ENCODE data around the gene DEDD2.

The DEDD2 gene

GRCh38 chr19:42189133-42189532 lies 28.3 kb downstream of the DEDD2 start:
- ATAC-seq (ENCODE audit: insufficient read depth, low read depth): no peak
- Histone ChIP-seq H3K4me2 (ENCODE audit: insufficient read depth, low read length) (no peak overlapping the region), H3K9ac (ENCODE audit: low read depth, low read length) (no peak overlapping the region), H3K4me3 (ENCODE audit: low read depth in 1 of 2, low read length in 2 of 2) (no peak overlapping the region), H3K9me3 (ENCODE audit: insufficient read depth, low read length, severe bottlenecking) (no peaks in the 10 kb centered on the region), H4K20me1 (ENCODE audit: insufficient read depth, low read length) (no peaks in the 10 kb centered on the region), H3K36me3 (ENCODE audit: insufficient read depth, low read length) (no peaks in the 10 kb centered on the region), H2AFZ (ENCODE audit: low read depth, low read length) (no peak overlapping the region), H3K27me3 (ENCODE audit: insufficient read depth, low read length, poor library complexity) (no peaks in the 10 kb centered on the region), H3K4me1 (ENCODE audit: insufficient read depth, low read length) (peaks cover 18% of the 10 kb centered on the region), H3K79me2 (ENCODE audit: insufficient read depth, low read length) (no peaks in the 10 kb centered on the region), H3K27ac (ENCODE audit: low read length) (no peak overlapping the region)
- TF ChIP-seq CTCF (IDR thresholded peaks at IDR 0.05; ENCODE audit: borderline replicate concordance, extremely low read depth, low read length, poor library complexity, severe bottlenecking): no peak
- TF ChIP-seq EZH2 (IDR thresholded peaks at IDR 0.05; ENCODE audit: borderline replicate concordance, low read depth, low read length, severe bottlenecking): no peak
- DNase-seq: no peak

- Histone ChIP-seq H3K4me2 (ENCODE audit: insufficient read depth, low read length) (no peak overlapping the region), H4K20me1 (ENCODE audit: insufficient read depth, low read length) (no peaks in the 10 kb centered on the region), H3K36me3 (ENCODE audit: insufficient read depth, low read length) (no peaks in the 10 kb centered on the region), H3K27me3 (ENCODE audit: insufficient read depth, low read length, poor library complexity) (no peaks in the 10 kb centered on the region), H3K27ac (ENCODE audit: low read length) (no peak overlapping the region), H3K4me3 (ENCODE audit: low read depth in 1 of 2, low read length in 2 of 2) (no peak overlapping the region), H3K79me2 (ENCODE audit: insufficient read depth, low read length) (no peaks in the 10 kb centered on the region), H3K9ac (ENCODE audit: low read depth, low read length) (no peak overlapping the region), H2AFZ (ENCODE audit: low read depth, low read length) (no peak overlapping the region), H3K4me1 (ENCODE audit: insufficient read depth, low read length) (peaks cover 19% of the 10 kb centered on the region), H3K9me3 (ENCODE audit: insufficient read depth, low read length, severe bottlenecking) (no peaks in the 10 kb centered on the region)
- no peak for ATAC-seq (ENCODE audit: insufficient read depth, low read depth)
- no peak for DNase-seq
- TF ChIP-seq EZH2 (IDR thresholded peaks at IDR 0.05; ENCODE audit: borderline replicate concordance, low read depth, low read length, severe bottlenecking): no peak
- TF ChIP-seq CTCF (IDR thresholded peaks at IDR 0.05; ENCODE audit: borderline replicate concordance, extremely low read depth, low read length, poor library complexity, severe bottlenecking): no peak
These were observed 28.8 kb downstream of the DEDD2 start for GRCh38 chr19:42188665-42189064.

- DNase-seq (peak; percentile 76), ATAC-seq (ENCODE audit: insufficient read depth, low read depth) (peak; percentile 98)
- Histone ChIP-seq H3K27me3 (ENCODE audit: insufficient read depth, low read length, poor library complexity) (no peaks in the 10 kb centered on the region), H2AFZ (ENCODE audit: low read depth, low read length) (peak overlapping the region; percentile 66), H3K4me3 (ENCODE audit: low read depth in 1 of 2, low read length in 2 of 2) (no peak overlapping the region), H3K79me2 (ENCODE audit: insufficient read depth, low read length) (no peaks in the 10 kb centered on the region), H3K9me3 (ENCODE audit: insufficient read depth, low read length, severe bottlenecking) (no peaks in the 10 kb centered on the region), H3K27ac (ENCODE audit: low read length) (peak overlapping the region; percentile 62), H3K36me3 (ENCODE audit: insufficient read depth, low read length) (no peaks in the 10 kb centered on the region), H3K9ac (ENCODE audit: low read depth, low read length) (peak overlapping the region; percentile 1; the same call in 1 of the 2 replicates), H3K4me1 (ENCODE audit: insufficient read depth, low read length) (peaks cover 19% of the 10 kb centered on the region), H3K4me2 (ENCODE audit: insufficient read depth, low read length) (peak overlapping the region; percentile 7; the same call in 1 of the 2 replicates), H4K20me1 (ENCODE audit: insufficient read depth, low read length) (no peaks in the 10 kb centered on the region)
- TF ChIP-seq CTCF (IDR thresholded peaks at IDR 0.05; ENCODE audit: borderline replicate concordance, extremely low read depth, low read length, poor library complexity, severe bottlenecking) (no peak), EZH2 (IDR thresholded peaks at IDR 0.05; ENCODE audit: borderline replicate concordance, low read depth, low read length, severe bottlenecking) (no peak)
These were observed 32.2 kb downstream of the DEDD2 start for GRCh38 chr19:42185277-42185676.

Data from DND-41 (cell line).